Liver (tissue), 9 donors: Measurements from ENCODE around the gene NAA40. TPM values are rescaled to one million over a fixed set of nuclear protein-coding genes. Genes with fewer than 3 reads are reported as not detected.

Source experiments
- DNase-seq: peaks from one replicate; pipeline ENCODE4 v3.0.0-alpha.2; 2017; ENCODE audit warnings: low spot score
- H3K27ac ChIP-seq, 2 donors: one replicate each; pipeline ENCODE4 v1.7.0; 2013; ENCODE audit warnings: inconsistent platforms in 2 of 2, low read length in 2 of 2, control low read depth in 1 of 2, low read depth in 1 of 2, mild to moderate bottlenecking in 1 of 2
- H3K27me3 ChIP-seq, 4 donors: one replicate each; pipeline versions ENCODE4 v1.6.1 to v1.7.0; 2013; ENCODE audit warnings: low read length in 3 of 4, inconsistent platforms in 1 of 4, mild to moderate bottlenecking in 1 of 4, moderate library complexity in 1 of 4; ENCODE audit not compliant: control insufficient read depth in 4 of 4, insufficient read depth in 4 of 4
- H3K36me3 ChIP-seq, 4 donors: one replicate each; pipeline versions ENCODE4 v1.6.1 to v1.7.0; 2013; ENCODE audit warnings: low read length in 3 of 4, mild to moderate bottlenecking in 3 of 4, low read depth in 1 of 4, moderate library complexity in 1 of 4; ENCODE audit not compliant: control insufficient read depth in 4 of 4, insufficient read depth in 3 of 4
- H3K4me1 ChIP-seq, 4 donors: one replicate each; pipeline versions ENCODE4 v1.6.1 to v1.7.0; 2013; ENCODE audit warnings: low read length in 3 of 4, mild to moderate bottlenecking in 3 of 4, moderate library complexity in 1 of 4; ENCODE audit not compliant: control insufficient read depth in 4 of 4, insufficient read depth in 4 of 4
- H3K4me3 ChIP-seq, 3 donors: one replicate each; pipeline versions ENCODE4 v1.6.1 to v1.7.0; 2013; ENCODE audit warnings: low read length in 3 of 3, control low read depth in 1 of 3, low read depth in 1 of 3, mild to moderate bottlenecking in 1 of 3
- H3K9ac ChIP-seq, 2 donors: one replicate each; pipeline ENCODE4 v1.7.0; 2013; ENCODE audit warnings: low read length in 2 of 2, mild to moderate bottlenecking in 2 of 2, moderate library complexity in 2 of 2, control low read depth in 1 of 2, low read depth in 1 of 2
- H3K9me3 ChIP-seq, 4 donors: one replicate each; pipeline versions ENCODE4 v1.6.1 to v1.7.0; 2013; ENCODE audit warnings: low read length in 3 of 4; ENCODE audit not compliant: control insufficient read depth in 4 of 4
- EGR1 ChIP-seq, 2 donors: IDR thresholded peaks; 2 replicates each; pipeline ENCODE4 v1.6.1; 2016 to 2018; ENCODE audit warnings: antibody characterized with exemption in 2 of 2, low read depth in 2 of 2
- GABPA ChIP-seq, 2 donors: IDR thresholded peaks in 1 of 2; conservative IDR thresholded peaks in 1 of 2; 2 replicates each; pipeline ENCODE4 v1.6.1; 2016; ENCODE audit warnings: antibody characterized with exemption in 2 of 2, mild to moderate bottlenecking in 1 of 2, moderate library complexity in 1 of 2
- HNF4A ChIP-seq, 2 donors: conservative IDR thresholded peaks; 2 replicates each; pipeline ENCODE4 v1.6.1; 2016; ENCODE audit warnings: antibody characterized with exemption in 2 of 2, mild to moderate bottlenecking in 2 of 2
- JUND ChIP-seq, 2 donors: IDR thresholded peaks; 2 replicates each; pipeline ENCODE4 v1.6.1; 2016; ENCODE audit warnings: antibody characterized with exemption in 2 of 2
- NR2F2 ChIP-seq: IDR thresholded peaks from 2 replicates; pipeline ENCODE4 v1.6.1; 2016; ENCODE audit warnings: antibody characterized with exemption
- RAD21 ChIP-seq, 2 donors: IDR thresholded peaks; 2 replicates each; pipeline ENCODE4 v1.6.1; 2016; ENCODE audit warnings: antibody characterized with exemption in 2 of 2, mild to moderate bottlenecking in 2 of 2
- RXRA ChIP-seq, 2 donors: IDR thresholded peaks; 2 replicates each; pipeline ENCODE4 v1.6.1; 2017 to 2018; ENCODE audit warnings: antibody characterized with exemption in 2 of 2, mild to moderate bottlenecking in 1 of 2
- TAF1 ChIP-seq: conservative IDR thresholded peaks from 2 replicates; pipeline ENCODE4 v1.6.1; 2016; ENCODE audit warnings: antibody characterized with exemption, mild to moderate bottlenecking
- YY1 ChIP-seq: IDR thresholded peaks from 2 replicates; pipeline ENCODE4 v1.6.1; 2016; ENCODE audit warnings: antibody characterized with exemption, mild to moderate bottlenecking
- WGBS: extraction: QIAGEN DNeasy Blood & Tissue Kit; methylation state at CpG from one replicate; pipeline ENCODE4 v1.1.7; 2013; 5-methylcytosine and 5-hydroxymethylcytosine counted together
- polyA plus RNA-seq, 2 donors: library from polyadenylated mRNA; stranded (reverse) in 1 of 2; unstranded in 1 of 2; fragments of 200-250 nt in 1 of 2; fragments of >200 nt in 1 of 2; fragmentation: Nextera tagmentation in 1 of 2; extraction: Ambion mirVana in 1 of 2; gene quantifications; one replicate each; pipeline versions ENCODE4 v1.2.1 to v1.2.3, GENCODE V29; 2013 to 2015
- total RNA-seq, 2 donors: library from RNA; depleted of rRNA; stranded (reverse); fragments of >200 nt; gene quantifications; one replicate each; pipeline ENCODE4 v1.2.3, GENCODE V29; 2014
- TF ChIP-seq, protein P1 (sequence below): IDR thresholded peaks from 2 replicates; pipeline ENCODE4 v1.6.1; 2016; ENCODE audit warnings: antibody characterized with exemption
- TF ChIP-seq, protein P2 (sequence below): IDR thresholded peaks from 2 replicates; pipeline ENCODE4 v1.6.1; 2016; ENCODE audit warnings: antibody characterized with exemption, mild to moderate bottlenecking
- TF ChIP-seq, protein P3 (sequence below): IDR thresholded peaks from 2 replicates; pipeline ENCODE4 v1.6.1; 2016; ENCODE audit warnings: antibody characterized with exemption
- TF ChIP-seq, protein P4 (sequence below): fragments of 150-350 bp; IDR thresholded peaks from 2 replicates; pipeline ENCODE4 v1.5.1; 2017; ENCODE audit warnings: improper control_type of control experiment, low read depth, low read length; ENCODE audit not compliant: missing input control
- TF ChIP-seq, protein P5 (sequence below): IDR thresholded peaks from 2 replicates; pipeline ENCODE4 v1.6.1; 2016; ENCODE audit warnings: antibody characterized with exemption
- donor health status: healthy.
- donor health status: healthy.
- donor health status: healthy.
- donor health status: healthy.
- donor health status: healthy.

NAA40 gene
- total and polyA plus RNA-seq, 4 donors, result 3.0 to 7.3 (median 4.7) TPM

DNA sequence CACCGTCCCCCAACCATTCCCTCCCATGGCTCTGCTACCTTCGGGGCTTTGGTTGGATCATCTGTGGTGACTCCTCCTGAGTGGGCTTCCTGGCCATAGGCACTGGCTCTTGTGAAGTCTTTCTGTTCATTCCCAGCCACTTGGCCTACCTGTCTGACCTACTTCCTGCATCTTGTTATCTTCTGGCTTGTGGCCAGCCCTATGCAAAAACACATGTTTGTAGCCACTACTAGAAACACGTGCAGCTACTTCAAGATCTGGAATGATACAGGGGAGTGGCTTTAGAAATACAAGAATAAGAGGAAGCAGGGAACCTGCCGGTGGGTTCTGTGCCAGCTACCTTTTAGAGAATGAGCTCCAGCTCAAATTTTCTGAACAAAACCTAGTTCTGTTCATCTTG is 42.7 kb upstream of the NAA40 start:
- Histone ChIP-seq H3K27ac (no peak overlapping the region), H3K9ac (no peak overlapping the region), H3K36me3 (peaks cover 8 to 57% (median 49%) of the 10 kb centered on the region in 4 donors), H3K4me3 (no peak overlapping the region), H3K9me3 (no peaks in the 10 kb centered on the region), H3K27me3 (no peaks in the 10 kb centered on the region), H3K4me1 (no peaks in the 10 kb centered on the region)
- WGBS, result 80% methylated on average over 4 of the region's 4 CpGs
- TF ChIP-seq EGR1 (IDR thresholded peaks at IDR 0.05; ENCODE audit: low read depth in 2 of 2) (no peak), HNF4A (conservative IDR thresholded peaks at IDR 0.05) (no peak), YY1 (no peak), GABPA (IDR thresholded peaks at IDR 0.05 in 1 of 2, conservative IDR thresholded peaks at IDR 0.05 in 1 of 2) (no peak)
- TF ChIP-seq, protein P1, sequence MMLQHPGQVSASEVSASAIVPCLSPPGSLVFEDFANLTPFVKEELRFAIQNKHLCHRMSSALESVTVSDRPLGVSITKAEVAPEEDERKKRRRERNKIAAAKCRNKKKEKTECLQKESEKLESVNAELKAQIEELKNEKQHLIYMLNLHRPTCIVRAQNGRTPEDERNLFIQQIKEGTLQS, result no peak
- TF ChIP-seq, protein P2, sequence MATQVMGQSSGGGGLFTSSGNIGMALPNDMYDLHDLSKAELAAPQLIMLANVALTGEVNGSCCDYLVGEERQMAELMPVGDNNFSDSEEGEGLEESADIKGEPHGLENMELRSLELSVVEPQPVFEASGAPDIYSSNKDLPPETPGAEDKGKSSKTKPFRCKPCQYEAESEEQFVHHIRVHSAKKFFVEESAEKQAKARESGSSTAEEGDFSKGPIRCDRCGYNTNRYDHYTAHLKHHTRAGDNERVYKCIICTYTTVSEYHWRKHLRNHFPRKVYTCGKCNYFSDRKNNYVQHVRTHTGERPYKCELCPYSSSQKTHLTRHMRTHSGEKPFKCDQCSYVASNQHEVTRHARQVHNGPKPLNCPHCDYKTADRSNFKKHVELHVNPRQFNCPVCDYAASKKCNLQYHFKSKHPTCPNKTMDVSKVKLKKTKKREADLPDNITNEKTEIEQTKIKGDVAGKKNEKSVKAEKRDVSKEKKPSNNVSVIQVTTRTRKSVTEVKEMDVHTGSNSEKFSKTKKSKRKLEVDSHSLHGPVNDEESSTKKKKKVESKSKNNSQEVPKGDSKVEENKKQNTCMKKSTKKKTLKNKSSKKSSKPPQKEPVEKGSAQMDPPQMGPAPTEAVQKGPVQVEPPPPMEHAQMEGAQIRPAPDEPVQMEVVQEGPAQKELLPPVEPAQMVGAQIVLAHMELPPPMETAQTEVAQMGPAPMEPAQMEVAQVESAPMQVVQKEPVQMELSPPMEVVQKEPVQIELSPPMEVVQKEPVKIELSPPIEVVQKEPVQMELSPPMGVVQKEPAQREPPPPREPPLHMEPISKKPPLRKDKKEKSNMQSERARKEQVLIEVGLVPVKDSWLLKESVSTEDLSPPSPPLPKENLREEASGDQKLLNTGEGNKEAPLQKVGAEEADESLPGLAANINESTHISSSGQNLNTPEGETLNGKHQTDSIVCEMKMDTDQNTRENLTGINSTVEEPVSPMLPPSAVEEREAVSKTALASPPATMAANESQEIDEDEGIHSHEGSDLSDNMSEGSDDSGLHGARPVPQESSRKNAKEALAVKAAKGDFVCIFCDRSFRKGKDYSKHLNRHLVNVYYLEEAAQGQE, result no peak
- DNase-seq, result no peak

DNA sequence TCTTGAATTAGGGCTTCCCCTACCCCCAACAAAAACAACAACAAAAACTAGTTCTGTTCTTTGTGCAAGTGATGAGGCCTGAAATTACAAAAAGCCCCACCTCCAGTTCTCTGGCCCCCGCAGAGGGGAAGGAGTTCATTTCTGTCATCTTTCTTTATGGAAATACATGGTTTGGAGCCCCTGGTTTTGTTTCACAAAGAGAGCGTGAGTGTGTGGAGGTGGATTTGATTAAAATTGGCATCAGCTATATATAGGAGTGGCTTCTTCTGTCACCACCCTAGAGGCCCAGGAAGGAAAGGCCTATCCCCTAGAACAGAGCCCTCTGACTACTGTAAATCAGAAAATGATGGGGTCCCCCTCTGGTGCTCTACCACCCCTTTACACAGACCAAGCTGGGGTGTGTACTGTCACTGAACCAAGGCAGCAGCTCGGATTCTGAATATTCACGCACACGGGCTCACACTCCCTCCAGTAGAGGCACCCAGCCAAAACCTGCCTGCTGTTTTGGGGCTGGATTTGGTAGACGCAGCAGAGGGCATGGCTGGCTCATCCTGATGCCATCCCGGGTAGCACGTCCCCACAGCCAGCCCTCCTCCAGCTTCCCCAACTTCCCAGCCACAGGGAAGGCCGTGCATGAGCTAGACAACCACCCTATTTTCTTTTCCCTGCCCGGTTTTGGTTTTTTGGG is 41.2 kb upstream of the NAA40 start:
- H3K9me3 ChIP-seq, result no peaks in the 10 kb centered on the region
- 93% methylated on average over 10 of the region's 10 CpGs for WGBS
- DNase-seq, result no peak
- H3K36me3 ChIP-seq, result peaks cover 8 to 67% (median 60%) of the 10 kb centered on the region in 4 donors
- no peak overlapping the region for H3K4me3 ChIP-seq
- H3K9ac ChIP-seq, result no peak overlapping the region
- H3K4me1 ChIP-seq, result no peaks in the 10 kb centered on the region
- TF ChIP-seq, protein P3, sequence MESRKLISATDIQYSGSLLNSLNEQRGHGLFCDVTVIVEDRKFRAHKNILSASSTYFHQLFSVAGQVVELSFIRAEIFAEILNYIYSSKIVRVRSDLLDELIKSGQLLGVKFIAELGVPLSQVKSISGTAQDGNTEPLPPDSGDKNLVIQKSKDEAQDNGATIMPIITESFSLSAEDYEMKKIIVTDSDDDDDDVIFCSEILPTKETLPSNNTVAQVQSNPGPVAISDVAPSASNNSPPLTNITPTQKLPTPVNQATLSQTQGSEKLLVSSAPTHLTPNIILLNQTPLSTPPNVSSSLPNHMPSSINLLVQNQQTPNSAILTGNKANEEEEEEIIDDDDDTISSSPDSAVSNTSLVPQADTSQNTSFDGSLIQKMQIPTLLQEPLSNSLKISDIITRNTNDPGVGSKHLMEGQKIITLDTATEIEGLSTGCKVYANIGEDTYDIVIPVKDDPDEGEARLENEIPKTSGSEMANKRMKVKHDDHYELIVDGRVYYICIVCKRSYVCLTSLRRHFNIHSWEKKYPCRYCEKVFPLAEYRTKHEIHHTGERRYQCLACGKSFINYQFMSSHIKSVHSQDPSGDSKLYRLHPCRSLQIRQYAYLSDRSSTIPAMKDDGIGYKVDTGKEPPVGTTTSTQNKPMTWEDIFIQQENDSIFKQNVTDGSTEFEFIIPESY, result no peak
- TF ChIP-seq, protein P4, sequence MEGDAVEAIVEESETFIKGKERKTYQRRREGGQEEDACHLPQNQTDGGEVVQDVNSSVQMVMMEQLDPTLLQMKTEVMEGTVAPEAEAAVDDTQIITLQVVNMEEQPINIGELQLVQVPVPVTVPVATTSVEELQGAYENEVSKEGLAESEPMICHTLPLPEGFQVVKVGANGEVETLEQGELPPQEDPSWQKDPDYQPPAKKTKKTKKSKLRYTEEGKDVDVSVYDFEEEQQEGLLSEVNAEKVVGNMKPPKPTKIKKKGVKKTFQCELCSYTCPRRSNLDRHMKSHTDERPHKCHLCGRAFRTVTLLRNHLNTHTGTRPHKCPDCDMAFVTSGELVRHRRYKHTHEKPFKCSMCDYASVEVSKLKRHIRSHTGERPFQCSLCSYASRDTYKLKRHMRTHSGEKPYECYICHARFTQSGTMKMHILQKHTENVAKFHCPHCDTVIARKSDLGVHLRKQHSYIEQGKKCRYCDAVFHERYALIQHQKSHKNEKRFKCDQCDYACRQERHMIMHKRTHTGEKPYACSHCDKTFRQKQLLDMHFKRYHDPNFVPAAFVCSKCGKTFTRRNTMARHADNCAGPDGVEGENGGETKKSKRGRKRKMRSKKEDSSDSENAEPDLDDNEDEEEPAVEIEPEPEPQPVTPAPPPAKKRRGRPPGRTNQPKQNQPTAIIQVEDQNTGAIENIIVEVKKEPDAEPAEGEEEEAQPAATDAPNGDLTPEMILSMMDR, result no peak
- TF ChIP-seq YY1 (no peak), TAF1 (no peak), JUND (IDR thresholded peaks at IDR 0.05) (no peak), RXRA (IDR thresholded peaks at IDR 0.05) (no peak), GABPA (IDR thresholded peaks at IDR 0.05 in 1 of 2, conservative IDR thresholded peaks at IDR 0.05 in 1 of 2) (no peak), RAD21 (IDR thresholded peaks at IDR 0.05) (no peak), EGR1 (IDR thresholded peaks at IDR 0.05; ENCODE audit: low read depth in 2 of 2) (no peak), NR2F2 (no peak)
- TF ChIP-seq, protein P5, sequence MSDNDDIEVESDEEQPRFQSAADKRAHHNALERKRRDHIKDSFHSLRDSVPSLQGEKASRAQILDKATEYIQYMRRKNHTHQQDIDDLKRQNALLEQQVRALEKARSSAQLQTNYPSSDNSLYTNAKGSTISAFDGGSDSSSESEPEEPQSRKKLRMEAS, result no peak
- H3K27me3 ChIP-seq, result no peaks in the 10 kb centered on the region
- H3K27ac ChIP-seq, result no peak overlapping the region
